GM18505 (cell line): Measurements from ENCODE around the gene ZGPAT.
"Not testable (repeated sequence)": the region's sequence is repeated elsewhere in the genome, so short reads cannot be mapped to it uniquely, and the experiment has no call there.

Experiments used
- ATAC-seq: cut with Tn5 transposase; IDR thresholded peaks from one replicate; pipeline ENCODE4 v1.9.1; 2021; ENCODE audit not compliant: unreplicated experiment
- POLR2A ChIP-seq: IDR thresholded peaks from 4 replicates; pipeline ENCODE4 v1.6.1; 2011; ENCODE audit warnings: borderline replicate concordance; ENCODE audit not compliant: insufficient read depth, insufficient read length; ENCODE audit errors: extremely low read depth

The ZGPAT gene

GRCh38 chr20:63707558-63708300 is at the start of gene ZGPAT, which contains the start of gene ARFRP1:
TSS of gene ZGPAT (plus strand) at chr20:63708039. CDS start at chr20:63708581, 542 bp downstream.
TSS of gene ARFRP1 (minus strand) at chr20:63707976. CDS start at chr20:63707091, 885 bp downstream.
- ATAC-seq: peak; percentile 70
- peak; percentile 74 for TF ChIP-seq POLR2A

GRCh38 chr20:63658749-63659187 is 49.1 kb upstream of the ZGPAT start:
- no peak for TF ChIP-seq POLR2A
- ATAC-seq: peak; percentile 13

- no peak for TF ChIP-seq POLR2A
- no peak for ATAC-seq
Measured at GRCh38 chr20:63659370-63659769, 48.5 kb upstream of the ZGPAT start.

GRCh38 chr20:63660174-63660573 is 47.7 kb upstream of the ZGPAT start:
- not testable (repeated sequence) for ATAC-seq

- ATAC-seq: no peak
- TF ChIP-seq POLR2A: no peak
Measured at GRCh38 chr20:63660622-63661021, 47.2 kb upstream of the ZGPAT start.

- ATAC-seq: no peak
- no peak for TF ChIP-seq POLR2A
Measured at GRCh38 chr20:63661108-63661507, 46.7 kb upstream of the ZGPAT start.

- TF ChIP-seq POLR2A: no peak
- no peak for ATAC-seq
Measured at GRCh38 chr20:63661959-63662812, 45.7 kb upstream of the ZGPAT start.

GRCh38 chr20:63662813-63663189 is 45.0 kb upstream of the ZGPAT start:
- no peak for ATAC-seq
- no peak for TF ChIP-seq POLR2A

- no peak for ATAC-seq
- no peak for TF ChIP-seq POLR2A
Measured at GRCh38 chr20:63663332-63664066, 44.3 kb upstream of the ZGPAT start.

GRCh38 chr20:63664143-63664851 is 43.5 kb upstream of the ZGPAT start:
- TF ChIP-seq POLR2A: no peak
- no peak for ATAC-seq

- no peak for TF ChIP-seq POLR2A
- no peak for ATAC-seq
Measured at GRCh38 chr20:63664861-63665594, 42.8 kb upstream of the ZGPAT start.

GRCh38 chr20:63665708-63666107 is 42.1 kb upstream of the ZGPAT start:
- no peak for ATAC-seq

GRCh38 chr20:63667858-63668257 is 40.0 kb upstream of the ZGPAT start:
- no peak for TF ChIP-seq POLR2A
- ATAC-seq: no peak

More at GRCh38 chr20:63665708-63666107, 42.1 kb upstream of the ZGPAT start:
- no peak for TF ChIP-seq POLR2A

GRCh38 chr20:63668351-63668750 is 39.5 kb upstream of the ZGPAT start:
- TF ChIP-seq POLR2A: no peak
- no peak for ATAC-seq

- not testable (repeated sequence) for ATAC-seq
Measured at GRCh38 chr20:63671695-63672094, 36.1 kb upstream of the ZGPAT start.
